Ectodermal cell (in vitro differentiated cells): Measurements from ENCODE around the gene HOXB1.

Experiments
- H3K27ac ChIP-seq: 2 replicates; pipeline ENCODE4 v1.7.0; 2013; ENCODE audit warnings: mild to moderate bottlenecking, low read depth, low read length; ENCODE audit not compliant: insufficient read depth, poor library complexity, severe bottlenecking
- H3K27me3 ChIP-seq: 2 replicates; pipeline ENCODE4 v1.7.0; 2013; ENCODE audit warnings: mild to moderate bottlenecking, low read length; ENCODE audit not compliant: insufficient read depth, control insufficient read depth, poor library complexity, severe bottlenecking
- H3K36me3 ChIP-seq: one replicate; pipeline ENCODE4 v1.7.0; 2013; ENCODE audit warnings: low read length; ENCODE audit not compliant: control insufficient read depth, insufficient read depth
- H3K4me1 ChIP-seq: one replicate; pipeline ENCODE4 v1.7.0; 2013; ENCODE audit warnings: low read length; ENCODE audit not compliant: control insufficient read depth, insufficient read depth
- H3K4me3 ChIP-seq: 2 replicates; pipeline ENCODE4 v1.7.0; 2013; ENCODE audit warnings: low read depth, low read length, control low read depth; ENCODE audit not compliant: insufficient read depth
- H3K9me3 ChIP-seq: 2 replicates; pipeline ENCODE4 v1.7.0; 2013; ENCODE audit warnings: mild to moderate bottlenecking, low read length, moderate library complexity; ENCODE audit not compliant: control insufficient read depth
- WGBS, 2 experiments: methylation state at CpG; one replicate each; pipeline ENCODE4 v1.1.7; 2013; ENCODE audit warnings: missing lambda C conversion rate in 2 of 2; 5-methylcytosine and 5-hydroxymethylcytosine counted together

HOXB1 gene

DNA sequence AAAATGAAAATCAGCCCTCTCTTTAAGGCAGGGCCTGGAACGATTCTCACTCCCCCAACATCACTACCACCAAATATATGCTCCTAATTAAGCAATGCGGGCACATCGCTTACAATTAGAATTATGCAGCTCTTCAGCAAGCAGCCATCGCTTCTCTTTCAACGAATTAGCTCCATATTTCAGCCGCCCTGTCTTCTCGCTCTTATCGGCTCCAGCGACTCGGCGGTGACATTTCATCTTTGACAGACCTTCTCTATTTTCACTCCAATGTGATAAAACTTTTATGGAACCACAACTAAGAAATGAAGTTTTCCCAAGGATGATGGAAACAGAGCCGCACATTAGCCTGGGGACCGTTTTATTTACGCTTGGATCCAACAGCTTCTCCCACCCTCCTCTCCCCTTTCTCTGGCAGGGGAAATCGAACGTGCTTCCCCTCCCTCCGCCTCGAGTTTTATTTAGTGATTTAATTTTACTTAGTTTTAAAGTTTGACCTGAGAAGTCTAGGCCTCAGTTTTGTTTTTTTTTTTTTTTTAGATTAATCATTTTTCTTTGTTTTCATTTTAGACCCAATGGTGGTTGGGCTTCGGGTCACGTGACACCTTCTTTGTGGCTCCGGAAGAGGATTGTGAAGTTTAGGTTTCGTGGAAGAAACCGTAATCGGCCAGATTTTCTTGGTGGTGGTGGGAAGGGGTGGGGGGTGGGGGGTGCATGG, 17.2 kb upstream of the HOXB1 start:
- Histone ChIP-seq H3K27me3 (peaks cover 100% of the 10 kb centered on the region), H3K27ac (no peak overlapping the region), H3K4me1 (peaks cover 7% of the 10 kb centered on the region), H3K9me3 (no peaks in the 10 kb centered on the region), H3K36me3 (no peaks in the 10 kb centered on the region), H3K4me3 (no peak overlapping the region)
- 26 to 29% methylated on average over 20 of the region's 24 CpGs for WGBS, 2 experiments

DNA sequence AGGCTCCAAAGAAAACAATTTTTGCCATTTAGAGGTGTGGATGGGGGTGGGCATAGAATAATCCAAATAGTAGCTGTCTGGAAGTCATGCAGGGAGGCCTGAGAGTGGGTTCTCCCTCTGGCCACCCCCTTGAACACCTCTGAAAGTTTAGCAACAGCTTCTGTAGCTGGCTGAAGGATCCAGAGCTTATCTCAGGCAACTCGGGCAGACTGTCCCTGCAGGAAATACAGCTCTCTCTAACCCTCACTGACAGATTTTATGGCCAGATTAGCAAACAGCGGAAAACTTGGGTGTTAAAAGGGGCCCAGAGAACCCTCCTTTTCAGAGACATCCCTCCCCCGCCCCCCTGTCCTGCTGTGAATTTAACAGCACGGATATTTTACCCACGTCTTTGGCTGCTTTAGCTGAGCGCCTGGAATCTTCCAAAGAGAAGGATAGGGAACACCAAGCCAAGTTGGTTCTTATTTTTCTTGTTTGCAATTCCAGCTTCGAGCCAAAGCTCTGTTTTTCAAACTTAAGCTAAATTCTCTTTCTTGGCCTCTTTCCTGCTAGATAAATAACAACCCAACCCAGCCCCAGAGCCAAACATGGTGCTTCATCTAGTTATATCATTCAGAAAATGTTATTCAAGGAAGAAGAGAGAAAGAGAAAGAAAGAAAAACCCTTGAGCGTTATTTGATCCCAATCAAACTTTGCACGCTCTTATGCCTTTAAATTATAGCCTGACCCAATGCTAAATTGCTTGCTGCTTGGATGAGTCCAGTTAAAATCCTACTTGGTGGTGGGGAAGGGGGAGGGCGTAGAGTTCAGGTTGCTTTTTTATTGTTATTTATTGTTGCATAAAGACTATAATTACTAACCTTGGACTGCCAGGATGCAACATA, 16.4 kb upstream of the HOXB1 start:
- H3K4me3 ChIP-seq: peak overlapping the region; percentile 27
- H3K9me3 ChIP-seq: no peaks in the 10 kb centered on the region
- H3K27me3 ChIP-seq: peaks cover 100% of the 10 kb centered on the region
- WGBS, 2 experiments: 17 to 24% methylated on average over 9 of the region's 10 CpGs
- peaks cover 7% of the 10 kb centered on the region for H3K4me1 ChIP-seq
- peak overlapping the region; percentile 68 for H3K27ac ChIP-seq
- no peaks in the 10 kb centered on the region for H3K36me3 ChIP-seq

DNA sequence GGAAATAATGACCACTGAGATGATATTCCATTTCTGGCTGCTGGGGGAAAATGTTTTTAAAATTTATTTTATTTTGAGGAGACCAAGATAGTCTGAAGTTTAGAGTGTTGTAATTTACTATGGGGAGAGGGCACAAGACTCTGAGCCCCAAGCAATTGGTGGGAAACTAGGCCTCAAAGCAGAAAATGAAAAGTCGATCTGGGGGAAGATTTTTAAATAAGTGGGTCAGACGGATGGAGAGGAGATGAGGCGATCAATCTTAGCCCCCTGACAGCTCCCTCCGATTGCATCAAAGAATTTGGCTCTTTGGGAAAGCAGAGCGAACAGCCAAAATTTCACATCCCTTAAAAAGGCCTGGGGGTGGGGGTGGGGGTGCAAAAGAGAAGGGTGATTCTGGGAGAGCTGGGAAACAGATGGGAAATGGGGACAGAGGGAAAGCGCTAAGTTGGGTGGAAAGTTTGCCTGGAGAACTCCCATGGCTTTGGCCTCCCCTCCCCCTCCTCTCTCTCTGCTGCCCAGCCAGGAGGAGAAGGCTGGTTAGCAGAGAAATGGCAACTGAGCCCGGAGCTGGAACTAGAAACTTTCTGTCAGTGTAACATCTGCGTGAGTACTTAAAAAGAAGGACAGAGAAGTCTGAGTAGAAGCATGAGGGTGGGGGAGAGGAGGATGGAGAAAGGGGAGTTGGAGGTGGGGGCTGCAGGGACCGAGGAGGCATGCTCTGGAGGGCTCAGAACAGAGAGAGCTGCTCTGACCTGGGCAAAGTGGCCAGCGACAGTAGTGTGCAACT, 15.5 kb upstream of the HOXB1 start:
- H3K36me3 ChIP-seq: no peaks in the 10 kb centered on the region
- 5 to 6% methylated on average over 10 of the region's 10 CpGs for WGBS, 2 experiments
- H3K4me3 ChIP-seq: peak overlapping the region; percentile 27
- H3K27me3 ChIP-seq: peaks cover 100% of the 10 kb centered on the region
- H3K9me3 ChIP-seq: no peaks in the 10 kb centered on the region
- H3K4me1 ChIP-seq: peaks cover 7% of the 10 kb centered on the region
- peak overlapping the region; percentile 68 for H3K27ac ChIP-seq

DNA sequence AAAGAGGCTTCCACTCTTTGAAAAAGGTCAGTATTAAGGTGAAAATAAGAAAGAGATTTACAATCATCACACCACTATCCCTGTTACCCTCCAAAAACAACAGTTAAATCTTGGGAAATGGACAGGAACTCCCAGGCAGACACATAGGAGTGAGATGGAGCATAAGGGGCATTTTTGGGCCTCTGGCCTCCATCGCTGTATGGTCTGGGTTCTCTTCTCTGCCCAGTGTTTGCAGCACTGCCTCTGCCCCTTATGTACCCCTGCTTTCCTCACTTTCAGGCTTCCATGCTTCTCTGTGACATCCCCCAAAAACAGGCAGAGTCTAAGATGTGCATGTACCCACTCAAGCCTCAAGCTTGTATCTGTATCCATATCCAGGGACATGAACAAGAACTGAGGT, 14.7 kb upstream of the HOXB1 start:
- H3K4me1 ChIP-seq: peaks cover 7% of the 10 kb centered on the region
- H3K27me3 ChIP-seq: peaks cover 100% of the 10 kb centered on the region
- 70 to 74% methylated on average over 1 of the region's 1 CpG for WGBS, 2 experiments
- no peaks in the 10 kb centered on the region for H3K9me3 ChIP-seq
- H3K36me3 ChIP-seq: no peaks in the 10 kb centered on the region
- peak overlapping the region; percentile 30 for H3K27ac ChIP-seq
- H3K4me3 ChIP-seq: no peak overlapping the region

DNA sequence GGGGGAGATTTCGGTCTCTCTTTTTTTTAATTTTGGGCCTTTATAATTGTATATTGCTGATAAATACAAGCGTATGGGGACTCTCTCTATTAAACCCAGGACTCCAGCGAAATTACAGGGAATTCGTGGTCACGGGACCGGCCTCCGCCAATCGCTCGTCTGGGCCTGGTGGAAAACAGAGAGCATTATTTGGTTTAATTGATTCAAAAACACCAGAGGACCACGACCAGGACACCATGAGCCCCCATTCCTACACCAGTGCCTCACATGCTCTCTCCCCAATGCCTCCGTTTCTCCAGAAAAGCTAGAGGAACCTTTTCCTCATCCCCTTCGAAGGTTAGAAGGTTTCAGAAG, 14.2 kb upstream of the HOXB1 start, which contains the start of gene HOXB2:
TSS of gene HOXB2 (minus strand) at position 88 of the 354 bp plus-strand sequence. CDS start 198 bp downstream, outside the sequence.
- Histone ChIP-seq H3K4me3 (peak within 1 kb of the TSS; percentile 48), H3K4me1 (peaks cover 7% of the 10 kb centered on the region), H3K9me3 (no peaks in the 10 kb centered on the region), H3K27me3 (peaks cover 100% of the 10 kb centered on the region), H3K36me3 (no peaks in the 10 kb centered on the region), H3K27ac (peak within 1 kb of the TSS; percentile 65)
- WGBS, 2 experiments: 4 to 6% methylated on average over 11 to 12 of the region's 12 CpGs

DNA sequence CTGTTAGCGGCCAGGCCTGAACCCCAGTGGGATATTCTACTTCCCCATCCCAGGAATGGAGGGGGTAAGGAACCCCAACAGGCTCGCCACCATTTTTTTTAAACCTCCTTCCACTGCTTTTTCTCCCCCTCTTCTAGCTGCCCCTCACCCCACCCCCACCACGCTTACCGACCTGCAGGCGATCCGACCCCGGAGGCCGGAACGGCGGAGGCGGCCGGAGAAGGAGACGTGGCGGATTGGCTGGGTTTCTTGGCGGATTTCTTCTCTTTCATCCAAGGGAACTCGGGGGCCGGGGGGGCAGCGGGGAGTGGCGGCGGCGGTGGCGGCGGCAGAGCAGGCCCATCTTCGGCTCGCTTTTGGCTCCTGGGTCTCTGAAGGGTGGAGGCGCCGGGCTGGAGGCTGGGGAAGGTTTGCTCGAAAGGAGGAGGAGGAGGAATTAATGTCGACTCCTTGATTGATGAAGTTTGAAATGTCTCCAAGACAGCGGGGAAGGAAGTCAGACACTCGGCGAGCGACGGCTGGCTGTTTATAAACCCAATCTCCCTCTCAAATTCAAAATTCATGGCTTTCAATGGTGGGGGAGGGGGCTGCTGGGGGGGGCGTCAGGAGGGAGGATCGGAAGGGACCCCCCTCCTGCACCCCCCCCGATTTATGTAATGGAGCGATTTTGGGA, 13.7 kb upstream of the HOXB1 start:
- H3K27me3 ChIP-seq: peaks cover 100% of the 10 kb centered on the region
- H3K27ac ChIP-seq: peak overlapping the region; percentile 65
- no peaks in the 10 kb centered on the region for H3K36me3 ChIP-seq
- H3K4me1 ChIP-seq: peaks cover 7% of the 10 kb centered on the region
- WGBS, 2 experiments: 0 to 1% methylated on average over 33 to 38 of the region's 38 CpGs
- peak overlapping the region; percentile 48 for H3K4me3 ChIP-seq
- no peaks in the 10 kb centered on the region for H3K9me3 ChIP-seq

DNA sequence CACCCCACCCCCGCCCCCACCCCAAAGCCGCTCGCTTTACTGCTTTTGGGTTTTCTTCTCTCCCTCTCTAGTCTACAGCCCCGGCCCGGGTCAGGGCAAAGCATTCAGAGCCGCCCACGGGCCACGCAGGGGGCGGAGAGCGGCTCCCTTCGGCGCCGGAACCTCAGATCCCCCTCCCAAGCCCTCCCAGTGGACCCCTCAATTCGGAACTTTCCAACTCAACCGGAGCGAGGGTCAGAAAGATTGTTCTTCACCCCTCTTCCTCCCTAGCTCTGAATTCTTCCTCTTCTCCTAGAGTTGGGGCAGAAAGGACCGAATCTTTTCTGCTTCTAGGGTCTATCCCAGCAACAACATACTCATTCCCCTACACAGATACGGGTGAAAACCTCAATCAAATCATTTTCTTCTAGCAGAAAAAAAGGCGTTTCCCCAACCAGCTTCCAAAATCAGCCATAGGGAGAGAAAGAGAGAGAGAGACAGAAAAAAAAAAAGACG, 13.1 kb upstream of the HOXB1 start:
- H3K27me3 ChIP-seq: peaks cover 100% of the 10 kb centered on the region
- peak overlapping the region; percentile 48 for H3K4me3 ChIP-seq
- WGBS, 2 experiments: 1% methylated on average over 19 to 20 of the region's 20 CpGs
- peaks cover 7% of the 10 kb centered on the region for H3K4me1 ChIP-seq
- no peaks in the 10 kb centered on the region for H3K9me3 ChIP-seq
- H3K36me3 ChIP-seq: no peaks in the 10 kb centered on the region
- H3K27ac ChIP-seq: peak overlapping the region; percentile 19

DNA sequence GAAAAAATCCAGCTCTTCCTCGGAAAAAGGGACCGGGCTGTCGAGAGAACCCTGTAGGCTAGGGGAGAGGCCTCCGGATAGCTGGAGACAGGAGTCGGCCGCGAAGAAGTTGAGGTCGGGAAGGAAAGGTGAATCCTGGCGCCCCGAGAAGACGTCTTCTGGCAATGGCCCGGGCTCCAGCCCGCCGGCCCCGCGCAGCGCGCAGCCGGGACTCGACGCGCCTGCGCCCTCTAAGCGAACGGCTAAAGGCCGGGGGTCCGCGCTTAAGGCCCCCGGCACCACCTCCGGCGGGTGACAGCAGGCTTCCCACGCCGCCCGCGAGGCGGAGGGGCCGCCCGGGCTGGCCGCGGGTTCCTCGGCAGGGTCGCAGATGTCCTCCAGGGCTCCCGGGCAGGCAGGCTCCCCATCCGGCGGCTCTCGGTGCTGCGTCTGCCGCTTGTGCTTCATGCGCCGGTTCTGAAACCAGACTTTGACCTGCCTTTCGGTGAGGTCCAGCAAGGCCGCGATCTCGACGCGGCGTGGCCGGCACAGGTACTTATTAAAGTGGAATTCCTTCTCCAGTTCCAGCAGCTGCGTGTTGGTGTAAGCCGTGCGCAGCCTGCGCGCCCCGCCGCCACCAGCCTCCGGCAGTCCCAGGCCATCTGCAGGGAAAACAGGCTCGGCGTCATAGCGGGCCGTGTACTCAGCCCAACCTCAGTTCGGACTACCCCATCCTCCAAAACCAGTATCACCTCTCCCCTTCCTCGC, 12.5 kb upstream of the HOXB1 start:
- Histone ChIP-seq H3K4me3 (peak overlapping the region; percentile 48), H3K36me3 (no peaks in the 10 kb centered on the region), H3K27me3 (peaks cover 100% of the 10 kb centered on the region), H3K4me1 (peaks cover 7% of the 10 kb centered on the region), H3K9me3 (no peaks in the 10 kb centered on the region), H3K27ac (no peak overlapping the region)
- 1% methylated on average over 72 of the region's 72 CpGs for WGBS, 2 experiments

DNA sequence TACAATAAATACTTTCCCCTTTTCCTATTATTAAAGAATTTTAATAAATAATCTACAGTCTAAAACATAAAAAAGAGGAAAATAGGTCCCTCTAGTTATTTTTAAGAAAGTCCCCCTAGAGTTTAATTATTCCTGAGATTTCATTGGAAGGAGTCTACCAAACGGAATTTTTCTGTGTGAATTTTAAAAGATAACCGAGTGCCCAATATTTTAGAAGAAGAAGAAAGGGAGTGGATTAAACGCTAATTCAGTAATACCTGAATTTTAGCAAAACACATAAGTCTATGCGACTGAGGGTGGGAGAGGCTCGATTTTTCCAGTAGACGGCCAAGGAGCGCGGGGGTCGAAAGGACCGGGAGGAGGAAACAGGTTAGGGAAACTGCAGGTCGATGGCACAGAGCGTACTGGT, 11.9 kb upstream of the HOXB1 start:
- Histone ChIP-seq H3K4me3 (peak overlapping the region; percentile 48), H3K36me3 (no peaks in the 10 kb centered on the region), H3K9me3 (no peaks in the 10 kb centered on the region), H3K27me3 (peaks cover 98% of the 10 kb centered on the region), H3K4me1 (peaks cover 7% of the 10 kb centered on the region), H3K27ac (no peak overlapping the region)
- WGBS, 2 experiments: 8% methylated on average over 12 of the region's 12 CpGs
